GM12878 (cell line): ENCODE data around the gene ZIC5. TPM values are rescaled to one million over a fixed set of nuclear protein-coding genes. Genes with fewer than 3 reads are reported as not detected.

Experiments used
- ATAC-seq: fragments of 200-7000 bp; cut with Tn5 transposase; 3 replicates; pipeline ENCODE4 v1.9.1; 2020; ENCODE audit warnings: mild to moderate bottlenecking, moderate library complexity
- BruUV-seq: library from RNA; stranded (reverse); fragments of 400-500 nt; replicated peaks from 2 replicates; lab custom pipeline; 2021; lab: Mats Ljungman, UMichigan
- CTCF ChIA-PET: fragments of 300-600 bp; sonication (Branson Sonifier 250); formaldehyde crosslinking; extraction: SDS; loops from one replicate; lab custom pipeline; 2021; ENCODE audit warnings: inconsistent platforms; lab: Yijun Ruan, JAX
- POLR2A ChIA-PET: fragments of 350-600 bp; formaldehyde crosslinking; extraction: SDS; loops from one replicate; lab custom pipeline; 2021; ENCODE audit warnings: inconsistent platforms; lab: Charles Lee
- RAD21 ChIA-PET: fragments of 300-600 bp; sonication (Branson Sonifier 250); formaldehyde crosslinking; loops from one replicate; lab custom pipeline; 2023; ENCODE audit warnings: antibody characterized with exemption; ENCODE audit not compliant: unreplicated experiment; lab: Charles Lee
- SMC1A ChIA-PET: fragments of 300-600 bp; sonication (Branson Sonifier 250); formaldehyde crosslinking; loops from one replicate; lab custom pipeline; 2023; ENCODE audit not compliant: unreplicated experiment, uncharacterized antibody; lab: Charles Lee
- DNase-seq: peaks from one replicate; pipeline ENCODE4 v3.0.0-alpha.2; 2011; ENCODE audit warnings: low read depth, low spot score
- FAIRE-seq: peaks from 3 replicates; lab custom pipeline; 2011; peaks lifted over from hg19 to GRCh38; lab: Jason Lieb, UNC
- H2AFZ ChIP-seq: 2 replicates; pipeline ENCODE4 v1.6.0; 2011; ENCODE audit warnings: low read depth, low read length, control low read depth; ENCODE audit not compliant: control insufficient read depth
- H3K27ac ChIP-seq: 2 replicates; pipeline ENCODE4 v1.5.1; 2011; ENCODE audit warnings: control low read depth; ENCODE audit not compliant: control insufficient read depth, insufficient read depth
- H3K27me3 ChIP-seq, 2 experiments: replicated peaks in 1 of 2; 2 replicates each; pipeline versions ENCODE4 v1.6.0 to v1.6.1; 2011; ENCODE audit warnings: low read length in 1 of 2; ENCODE audit not compliant: control insufficient read depth in 2 of 2, insufficient read depth in 2 of 2
- H3K36me3 ChIP-seq, 2 experiments: 2 replicates each; pipeline ENCODE4 v1.5.1; 2011; ENCODE audit warnings: low read length in 1 of 2; ENCODE audit not compliant: control insufficient read depth in 2 of 2, insufficient read depth in 2 of 2
- H3K4me1 ChIP-seq: 2 replicates; pipeline ENCODE4 v1.6.1; 2011; ENCODE audit warnings: mild to moderate bottlenecking, low read length, moderate library complexity, mixed read lengths; ENCODE audit not compliant: control insufficient read depth, insufficient read depth
- H3K4me2 ChIP-seq: 2 replicates; pipeline ENCODE4 v1.6.0; 2011; ENCODE audit warnings: control low read depth; ENCODE audit not compliant: control insufficient read depth, insufficient read depth
- H3K4me3 ChIP-seq: fragments of 200-600 bp; sonication (generic); 2 replicates; pipeline ENCODE4 v1.5.1; 2016
- H3K79me2 ChIP-seq: 2 replicates; pipeline ENCODE4 v1.6.0; 2011; ENCODE audit warnings: low read length; ENCODE audit not compliant: control insufficient read depth, insufficient read depth
- H3K9ac ChIP-seq: 2 replicates; pipeline ENCODE4 v1.8.0; 2011; ENCODE audit warnings: low read length, control low read depth, mixed read lengths; ENCODE audit not compliant: control insufficient read depth, insufficient read depth
- H3K9me3 ChIP-seq: replicated peaks from 3 replicates; pipeline ENCODE4 v1.5.1; 2011; ENCODE audit warnings: mild to moderate bottlenecking, low read length; ENCODE audit not compliant: control insufficient read depth, insufficient read depth
- H4K20me1 ChIP-seq: 2 replicates; pipeline ENCODE4 v1.6.0; 2011; ENCODE audit not compliant: control insufficient read depth, insufficient read depth
- ETV6 ChIP-seq, 2 experiments: fragments of 450-650 bp in 1 of 2; IDR thresholded peaks in 1 of 2; conservative IDR thresholded peaks in 1 of 2; 2 replicates each; pipeline ENCODE4 v1.6.1; 2014; ENCODE audit warnings: antibody characterized with exemption in 1 of 2, borderline replicate concordance in 1 of 2, low read depth in 1 of 2, mild to moderate bottlenecking in 1 of 2, moderate library complexity in 1 of 2
- IRF3 ChIP-seq: fragments of 450-650 bp; IDR thresholded peaks from 2 replicates; pipeline ENCODE4 v1.6.1; 2014; ENCODE audit warnings: mild to moderate bottlenecking
- POLR2AphosphoS5 ChIP-seq: IDR thresholded peaks from 2 replicates; pipeline ENCODE4 v1.6.1; 2011; ENCODE audit warnings: mild to moderate bottlenecking, low read length, inconsistent platforms
- SMC3 ChIP-seq: IDR thresholded peaks from 2 replicates; pipeline ENCODE4 v1.6.1; 2011; ENCODE audit warnings: low read length, improper control_type of control experiment, borderline replicate concordance
- SUPT20H ChIP-seq: IDR thresholded peaks from 2 replicates; pipeline ENCODE4 v1.6.1; 2011; ENCODE audit warnings: low read depth, mild to moderate bottlenecking, low read length, moderate library complexity, borderline replicate concordance; ENCODE audit not compliant: control insufficient read depth
- TCF7 ChIP-seq: IDR thresholded peaks from 2 replicates; pipeline ENCODE4 v1.6.1; 2014; ENCODE audit warnings: antibody characterized with exemption, borderline replicate concordance
- ZBTB11 ChIP-seq: fragments of 450-650 bp; formaldehyde crosslinking; IDR thresholded peaks from 2 replicates; pipeline ENCODE4 v1.5.0; 2022; ENCODE audit warnings: mild to moderate bottlenecking, missing genetic modification characterization
- ZNF687 ChIP-seq: fragments of 450-650 bp; IDR thresholded peaks from 2 replicates; pipeline ENCODE4 v1.6.1; 2017; ENCODE audit warnings: mild to moderate bottlenecking, moderate library complexity
- WGBS: methylation state at CpG from one replicate; pipeline ENCODE4 v1.1.6; 2016; ENCODE audit warnings: low lambda C conversion rate; ENCODE audit not compliant: insufficient replicate concordance, insufficient coverage; ENCODE audit errors: missing lambda C conversion rate; 5-methylcytosine and 5-hydroxymethylcytosine counted together
- in situ Hi-C: fragments of 300-500 bp; cut with MboI; formaldehyde crosslinking; loops from 9 replicates; pipeline ENCODE4 v1.14.3; 2018; ENCODE audit warnings: mixed read lengths
- intact Hi-C: fragments of 100-400 bp; cut with micrococcal nuclease; formaldehyde crosslinking; loops from one replicate; pipeline ENCODE4 v1.14.2; 2022; ENCODE audit not compliant: unreplicated experiment
- polyA plus RNA-seq, 11 experiments: library from polyadenylated mRNA; depleted of rRNA in 4 of 11; unstranded in 6 of 11; stranded (reverse) in 5 of 11; fragments of >200 nt; fragmentation: Nextera tagmentation in 4 of 11; fragmentation: Illumina TruSeq in 1 of 11; extraction: Ambion mirVana in 4 of 11; extraction: Trizol in 1 of 11; gene quantifications; 1 replicate in 1 of 11; 2 replicates in 10 of 11; pipeline versions ENCODE4 v1.2.1 to v1.2.3, GENCODE V29; 2011 to 2016; ENCODE audit warnings: inconsistent platforms in 2 of 11, missing spikeins in 2 of 11, low read depth in 1 of 11
- total RNA-seq, 4 experiments: library from RNA; depleted of rRNA in 3 of 4; stranded (reverse); fragments of >200 nt in 3 of 4; fragmentation: Illumina TruSeq in 1 of 4; extraction: Trizol in 1 of 4; gene quantifications; 2 replicates each; pipeline versions ENCODE4 v1.2.1 to v1.2.3, GENCODE V29; 2013 to 2021

The ZIC5 gene
- total and polyA plus RNA-seq, 10 of the 15 experiments (the other 5 are each of a cell fraction or from before 2014, with no cell fraction given): not detected

- no peaks in the 10 kb centered on the region for H3K79me2 ChIP-seq
- in situ Hi-C loops: no loop called here
- no peak overlapping the region for H3K4me3 ChIP-seq
- no peaks in the 10 kb centered on the region; the same call in 2 of the 3 replicates for H3K9me3 ChIP-seq
- DNase-seq (no peak), FAIRE-seq (no peak), ATAC-seq (no peak)
- intact Hi-C loops: loop anchor here (10.0 kb wide), 1 partner anchor 468 kb away; no protein-coding TSS in a partner anchor
- TF ChIP-seq IRF3 (no peak), POLR2AphosphoS5 (no peak), ZBTB11 (CRISPR knock-in tag) (no peak), SUPT20H (no peak), ZNF687 (no peak), TCF7 (no peak), SMC3 (no peak), ETV6 (conservative IDR thresholded peaks at IDR 0.05 in 1 of 2, IDR thresholded peaks at IDR 0.05 in 1 of 2; ENCODE audit: borderline replicate concordance in 1 of 2, low read depth in 1 of 2) (no peak)
- no peaks in the 10 kb centered on the region for H3K36me3 ChIP-seq
- no peaks in the 10 kb centered on the region for H3K4me1 ChIP-seq
- no TSS peak for BruUV-seq
- no peaks in the 10 kb centered on the region for H3K27me3 ChIP-seq
- H3K27ac ChIP-seq: no peak overlapping the region
- H4K20me1 ChIP-seq: no peaks in the 10 kb centered on the region
- no peak overlapping the region for H3K4me2 ChIP-seq
- RAD21 ChIA-PET: interaction anchor here (1.8 to 3.2 kb wide), 2 partner anchors 322 to 602 kb away, joined by 6 to 9 read pairs; no protein-coding TSS in a partner anchor
- WGBS: 68% methylated on average over 7 of the region's 7 CpGs
- no peak overlapping the region for H3K9ac ChIP-seq
- POLR2A ChIA-PET: no interaction called here
- SMC1A ChIA-PET: interaction anchor here (0.5 to 4.5 kb wide), 5 partner anchors 12 to 602 kb away, joined by 3 to 33 read pairs (median 3); no protein-coding TSS in a partner anchor
- CTCF ChIA-PET: interaction anchor here (1.1 to 5.8 kb wide), 5 partner anchors 13 to 602 kb away, joined by 3 to 74 read pairs (median 4); no protein-coding TSS in a partner anchor
- no peak overlapping the region for H2AFZ ChIP-seq
These were observed 58.4 kb downstream of the ZIC5 start for GRCh38 chr13:99913167-99913566.
